Panc1 (cell line): Measurements from ENCODE around the gene TAAR9. TPM values are rescaled to one million over a fixed set of nuclear protein-coding genes. Genes with fewer than 3 reads are reported as not detected.
"Not testable (repeated sequence)": the region's sequence is repeated elsewhere in the genome, so short reads cannot be mapped to it uniquely, and the experiment has no call there.

ENCODE experiments used
- ATAC-seq: fragments of 200-7000 bp; cut with Tn5 transposase; 2 replicates; pipeline ENCODE4 v1.9.1; 2020; ENCODE audit warnings: mild to moderate bottlenecking, moderate library complexity
- BruUV-seq: library from RNA; stranded (reverse); fragments of 400-500 nt; replicated peaks from 2 replicates; lab custom pipeline; 2021; lab: Mats Ljungman, UMichigan
- CTCF ChIA-PET: fragments of 300-600 bp; sonication (Branson Sonifier 250); formaldehyde crosslinking; loops from one replicate; lab custom pipeline; 2022; ENCODE audit warnings: antibody characterized with exemption; lab: Charles Lee
- POLR2A ChIA-PET: fragments of 300-600 bp; sonication (Branson Sonifier 250); formaldehyde crosslinking; loops from one replicate; lab custom pipeline; 2022; ENCODE audit warnings: antibody characterized with exemption; lab: Charles Lee
- DNase-seq: peaks from one replicate; pipeline ENCODE4 v3.0.0-alpha.2; 2010; ENCODE audit warnings: low read depth, low spot score
- H3K27ac ChIP-seq: 2 replicates; pipeline ENCODE4 v1.5.1; 2011; ENCODE audit warnings: mild to moderate bottlenecking, low read length, inconsistent platforms
- H3K27me3 ChIP-seq: fragments of 200-500 bp; sonication (Bioruptor generic); 2 replicates; pipeline ENCODE4 v1.6.0; 2014; ENCODE audit warnings: low read length, inconsistent platforms; ENCODE audit not compliant: control insufficient read depth, insufficient read depth
- H3K36me3 ChIP-seq: fragments of 200-500 bp; sonication (Bioruptor generic); 2 replicates; pipeline ENCODE4 v1.5.1; 2014; ENCODE audit warnings: inconsistent platforms, mild to moderate bottlenecking, low read length, moderate library complexity; ENCODE audit not compliant: control insufficient read depth, insufficient read depth
- H3K4me1 ChIP-seq: 2 replicates; pipeline ENCODE4 v1.5.1; 2011; ENCODE audit warnings: inconsistent platforms, mild to moderate bottlenecking, low read length, moderate library complexity; ENCODE audit not compliant: control insufficient read depth, insufficient read depth
- H3K4me3 ChIP-seq, 2 experiments: 2 replicates each; pipeline ENCODE4 v1.5.1; 2011 to 2012; ENCODE audit warnings: low read depth in 2 of 2, low read length in 2 of 2, mild to moderate bottlenecking in 2 of 2, inconsistent platforms in 1 of 2, moderate library complexity in 1 of 2
- H3K9me3 ChIP-seq: fragments of 200-500 bp; sonication (Bioruptor generic); 2 replicates; pipeline ENCODE4 v1.5.1; 2014; ENCODE audit warnings: low read depth, mild to moderate bottlenecking, inconsistent platforms, low read length, moderate library complexity; ENCODE audit not compliant: control insufficient read depth, insufficient read depth
- POLR2AphosphoS5 ChIP-seq: IDR thresholded peaks from 2 replicates; pipeline ENCODE4 v1.6.1; 2012; ENCODE audit warnings: mild to moderate bottlenecking, low read depth, low read length, moderate library complexity
- SIN3A ChIP-seq: IDR thresholded peaks from 2 replicates; pipeline ENCODE4 v1.6.1; 2012; ENCODE audit warnings: low read depth, mild to moderate bottlenecking, low read length, moderate library complexity, borderline replicate concordance; ENCODE audit not compliant: insufficient read depth
- TCF7L2 ChIP-seq: IDR thresholded peaks from 2 replicates; pipeline ENCODE4 v1.6.1; 2011; ENCODE audit warnings: mild to moderate bottlenecking, low read depth, low read length, inconsistent platforms
- in situ Hi-C: cut with HindIII; loops from 2 replicates; pipeline ENCODE4 v1.10.0; 2016; ENCODE audit warnings: low sequenced_read_pairs, low pct_unique_long_range_greater_than_20kb
- intact Hi-C: fragments of 100-400 bp; cut with micrococcal nuclease; formaldehyde crosslinking; loops from one replicate; pipeline ENCODE4 v1.10.0; 2022; ENCODE audit not compliant: unreplicated experiment
- total RNA-seq: library from RNA; stranded (reverse); gene quantifications from one replicate; pipeline ENCODE4 v1.2.1, GENCODE V29; 2021; ENCODE audit not compliant: unreplicated experiment
- TF ChIP-seq, protein P1 (sequence below): fragments of 450-650 bp; IDR thresholded peaks from 2 replicates; pipeline ENCODE4 v1.5.1; 2017; ENCODE audit warnings: mild to moderate bottlenecking
- TF ChIP-seq, protein P2 (sequence below), 2 experiments: IDR thresholded peaks; 2 replicates each; pipeline ENCODE4 v1.6.1; 2011 to 2012; ENCODE audit warnings: low read depth in 2 of 2, control low read depth in 1 of 2, low read length in 1 of 2, mild to moderate bottlenecking in 1 of 2, moderate library complexity in 1 of 2; ENCODE audit not compliant: insufficient read depth in 1 of 2

Gene TAAR9
- total RNA-seq, 1 experiment from 2014 or later, result not detected

DNA sequence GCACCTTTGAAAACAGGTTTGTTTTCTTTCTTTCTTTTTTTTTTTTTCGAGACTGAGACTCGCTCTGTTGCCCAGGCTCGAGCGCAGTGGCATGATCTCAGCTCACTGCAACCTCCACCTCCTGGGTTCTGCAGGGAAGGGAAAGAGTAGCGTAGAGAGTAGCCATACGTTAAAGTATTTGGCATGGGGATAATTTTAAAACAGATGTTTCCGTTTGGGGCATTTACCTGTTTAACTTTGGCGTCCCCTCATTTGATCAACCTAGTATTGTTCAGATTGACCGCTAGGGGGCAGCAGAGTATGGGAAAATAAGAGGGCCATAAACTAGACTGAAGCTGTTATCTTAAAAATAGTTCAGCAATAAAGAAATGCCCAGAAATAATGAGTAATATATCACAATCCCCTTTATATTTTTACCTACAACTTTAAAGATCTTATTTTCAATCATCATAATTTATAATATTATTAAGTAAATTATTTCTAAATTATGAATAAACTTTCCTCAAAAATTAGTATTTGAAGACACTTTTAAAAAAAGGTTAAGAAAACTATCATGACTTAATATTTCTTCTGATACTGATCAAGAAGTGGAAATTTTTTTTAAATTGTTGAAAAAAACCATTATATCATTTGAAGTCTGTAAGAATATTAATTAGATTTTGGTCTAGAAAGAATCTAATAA is 7.6 kb upstream of the TAAR9 start:
- H3K27ac ChIP-seq, result no peak overlapping the region
- peak overlapping the region; percentile 15 to 34; a peak in 3 of 4 replicates for H3K4me3 ChIP-seq
- H3K27me3 ChIP-seq, result no peaks in the 10 kb centered on the region
- peaks cover 10% of the 10 kb centered on the region for H3K4me1 ChIP-seq
- H3K36me3 ChIP-seq, result no peaks in the 10 kb centered on the region
- intact Hi-C loops, result loop anchor here (5.0 to 10.0 kb wide), 4 partner anchors 134 to 267 kb away; partner anchors contain the start of genes SLC18B1 and VNN1
- H3K9me3 ChIP-seq, result no peaks in the 10 kb centered on the region
- ATAC-seq (peak; percentile 88), DNase-seq (peak; percentile 32)
- CTCF ChIA-PET, result interaction anchor here (0.6 to 1.0 kb wide), 5 partner anchors 185 to 843 kb away, joined by 3 to 7 read pairs (median 4); partner anchors contain the start of gene SLC18B1
- TF ChIP-seq, protein P1, sequence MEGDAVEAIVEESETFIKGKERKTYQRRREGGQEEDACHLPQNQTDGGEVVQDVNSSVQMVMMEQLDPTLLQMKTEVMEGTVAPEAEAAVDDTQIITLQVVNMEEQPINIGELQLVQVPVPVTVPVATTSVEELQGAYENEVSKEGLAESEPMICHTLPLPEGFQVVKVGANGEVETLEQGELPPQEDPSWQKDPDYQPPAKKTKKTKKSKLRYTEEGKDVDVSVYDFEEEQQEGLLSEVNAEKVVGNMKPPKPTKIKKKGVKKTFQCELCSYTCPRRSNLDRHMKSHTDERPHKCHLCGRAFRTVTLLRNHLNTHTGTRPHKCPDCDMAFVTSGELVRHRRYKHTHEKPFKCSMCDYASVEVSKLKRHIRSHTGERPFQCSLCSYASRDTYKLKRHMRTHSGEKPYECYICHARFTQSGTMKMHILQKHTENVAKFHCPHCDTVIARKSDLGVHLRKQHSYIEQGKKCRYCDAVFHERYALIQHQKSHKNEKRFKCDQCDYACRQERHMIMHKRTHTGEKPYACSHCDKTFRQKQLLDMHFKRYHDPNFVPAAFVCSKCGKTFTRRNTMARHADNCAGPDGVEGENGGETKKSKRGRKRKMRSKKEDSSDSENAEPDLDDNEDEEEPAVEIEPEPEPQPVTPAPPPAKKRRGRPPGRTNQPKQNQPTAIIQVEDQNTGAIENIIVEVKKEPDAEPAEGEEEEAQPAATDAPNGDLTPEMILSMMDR, result peak; percentile 81
- no peak for TF ChIP-seq SIN3A
- TF ChIP-seq, protein P2, sequence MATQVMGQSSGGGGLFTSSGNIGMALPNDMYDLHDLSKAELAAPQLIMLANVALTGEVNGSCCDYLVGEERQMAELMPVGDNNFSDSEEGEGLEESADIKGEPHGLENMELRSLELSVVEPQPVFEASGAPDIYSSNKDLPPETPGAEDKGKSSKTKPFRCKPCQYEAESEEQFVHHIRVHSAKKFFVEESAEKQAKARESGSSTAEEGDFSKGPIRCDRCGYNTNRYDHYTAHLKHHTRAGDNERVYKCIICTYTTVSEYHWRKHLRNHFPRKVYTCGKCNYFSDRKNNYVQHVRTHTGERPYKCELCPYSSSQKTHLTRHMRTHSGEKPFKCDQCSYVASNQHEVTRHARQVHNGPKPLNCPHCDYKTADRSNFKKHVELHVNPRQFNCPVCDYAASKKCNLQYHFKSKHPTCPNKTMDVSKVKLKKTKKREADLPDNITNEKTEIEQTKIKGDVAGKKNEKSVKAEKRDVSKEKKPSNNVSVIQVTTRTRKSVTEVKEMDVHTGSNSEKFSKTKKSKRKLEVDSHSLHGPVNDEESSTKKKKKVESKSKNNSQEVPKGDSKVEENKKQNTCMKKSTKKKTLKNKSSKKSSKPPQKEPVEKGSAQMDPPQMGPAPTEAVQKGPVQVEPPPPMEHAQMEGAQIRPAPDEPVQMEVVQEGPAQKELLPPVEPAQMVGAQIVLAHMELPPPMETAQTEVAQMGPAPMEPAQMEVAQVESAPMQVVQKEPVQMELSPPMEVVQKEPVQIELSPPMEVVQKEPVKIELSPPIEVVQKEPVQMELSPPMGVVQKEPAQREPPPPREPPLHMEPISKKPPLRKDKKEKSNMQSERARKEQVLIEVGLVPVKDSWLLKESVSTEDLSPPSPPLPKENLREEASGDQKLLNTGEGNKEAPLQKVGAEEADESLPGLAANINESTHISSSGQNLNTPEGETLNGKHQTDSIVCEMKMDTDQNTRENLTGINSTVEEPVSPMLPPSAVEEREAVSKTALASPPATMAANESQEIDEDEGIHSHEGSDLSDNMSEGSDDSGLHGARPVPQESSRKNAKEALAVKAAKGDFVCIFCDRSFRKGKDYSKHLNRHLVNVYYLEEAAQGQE (IDR thresholded peaks at IDR 0.05; ENCODE audit: insufficient read depth in 1 of 2, low read depth in 2 of 2, low read length in 1 of 2), result no peak
- TF ChIP-seq POLR2AphosphoS5, result no peak
- TF ChIP-seq TCF7L2, result no peak
- in situ Hi-C loops, result no loop called here
- BruUV-seq, result no TSS peak
- POLR2A ChIA-PET, result no interaction called here

DNA sequence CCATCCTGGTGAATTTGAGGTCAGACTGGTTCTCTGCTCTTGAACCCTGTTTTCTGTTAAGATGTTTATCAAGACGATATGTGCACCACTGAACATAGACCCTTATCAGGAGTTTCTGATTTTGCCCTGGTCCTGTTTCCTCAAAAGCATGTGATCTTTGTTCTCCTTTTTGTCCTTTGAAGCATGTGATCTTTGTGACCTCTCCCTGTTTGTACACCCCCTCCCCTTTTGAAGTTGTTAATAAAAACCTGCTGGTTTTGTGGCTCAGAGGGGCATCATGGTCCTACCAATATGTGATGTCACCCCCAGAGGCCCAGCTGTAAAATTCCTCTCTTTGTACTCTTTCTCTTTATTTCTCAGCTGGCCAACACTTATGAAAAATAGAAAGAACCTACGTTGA is 3.5 kb upstream of the TAAR9 start:
- H3K27me3 ChIP-seq, CTCF ChIA-PET, DNase-seq, in situ Hi-C loops, BruUV-seq, H3K27ac ChIP-seq, POLR2A ChIA-PET, H3K4me1 ChIP-seq, ATAC-seq, H3K4me3 ChIP-seq, H3K9me3 ChIP-seq, H3K36me3 ChIP-seq: not testable (repeated sequence)
- intact Hi-C loops, result loop anchor here (5.0 to 10.0 kb wide), 4 partner anchors 130 to 263 kb away; partner anchors contain the start of genes SLC18B1 and VNN1

DNA sequence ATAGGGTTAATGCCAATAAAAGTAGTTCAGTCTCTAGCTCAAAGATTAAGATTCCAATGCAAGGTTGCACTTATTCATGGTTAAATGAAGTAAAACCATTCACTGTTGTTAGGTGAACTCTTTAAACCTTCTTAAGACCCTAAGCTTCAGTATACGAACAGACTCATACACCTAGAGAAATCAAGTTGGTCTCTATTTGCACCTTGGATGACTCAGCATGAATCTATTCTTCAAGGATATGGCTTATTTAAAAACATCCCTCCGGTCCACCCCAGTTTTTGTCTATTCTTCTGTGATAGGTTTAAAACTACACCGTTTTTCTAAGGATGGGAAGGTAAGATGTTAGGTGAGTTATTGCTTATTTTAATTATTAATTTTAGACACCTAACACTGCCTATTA is 932 bp upstream of the TAAR9 start:
- no peak for TF ChIP-seq TCF7L2
- TF ChIP-seq SIN3A, result no peak
- no peak for TF ChIP-seq POLR2AphosphoS5
- TF ChIP-seq, protein P1, result no peak
- TF ChIP-seq, protein P2 (IDR thresholded peaks at IDR 0.05; ENCODE audit: insufficient read depth in 1 of 2, low read depth in 2 of 2, low read length in 1 of 2), result no peak
- BruUV-seq, result no TSS peak
- ATAC-seq, result no peak
- peaks cover 11% of the 10 kb centered on the region; the same call in 1 of the 2 replicates for H3K27me3 ChIP-seq
- H3K4me1 ChIP-seq, result no peaks in the 10 kb centered on the region
- H3K4me3 ChIP-seq, result no peak overlapping the region
- CTCF ChIA-PET, result no interaction called here
- POLR2A ChIA-PET, result no interaction called here
- intact Hi-C loops (loop anchor here (10.0 kb wide), 1 partner anchor 128 kb away; no protein-coding TSS in a partner anchor), in situ Hi-C loops (no loop called here)
- no peaks in the 10 kb centered on the region for H3K9me3 ChIP-seq
- DNase-seq, result no peak
- no peaks in the 10 kb centered on the region for H3K36me3 ChIP-seq
- no peak overlapping the region for H3K27ac ChIP-seq
